Measurements from ENCODE around the gene CCDC136. TPM values are rescaled to one million over a fixed set of nuclear protein-coding genes. Genes with fewer than 3 reads are reported as not detected.

The CCDC136 gene
- 1.2 and 3.3 TPM in 2 replicates for total RNA-seq

DNA sequence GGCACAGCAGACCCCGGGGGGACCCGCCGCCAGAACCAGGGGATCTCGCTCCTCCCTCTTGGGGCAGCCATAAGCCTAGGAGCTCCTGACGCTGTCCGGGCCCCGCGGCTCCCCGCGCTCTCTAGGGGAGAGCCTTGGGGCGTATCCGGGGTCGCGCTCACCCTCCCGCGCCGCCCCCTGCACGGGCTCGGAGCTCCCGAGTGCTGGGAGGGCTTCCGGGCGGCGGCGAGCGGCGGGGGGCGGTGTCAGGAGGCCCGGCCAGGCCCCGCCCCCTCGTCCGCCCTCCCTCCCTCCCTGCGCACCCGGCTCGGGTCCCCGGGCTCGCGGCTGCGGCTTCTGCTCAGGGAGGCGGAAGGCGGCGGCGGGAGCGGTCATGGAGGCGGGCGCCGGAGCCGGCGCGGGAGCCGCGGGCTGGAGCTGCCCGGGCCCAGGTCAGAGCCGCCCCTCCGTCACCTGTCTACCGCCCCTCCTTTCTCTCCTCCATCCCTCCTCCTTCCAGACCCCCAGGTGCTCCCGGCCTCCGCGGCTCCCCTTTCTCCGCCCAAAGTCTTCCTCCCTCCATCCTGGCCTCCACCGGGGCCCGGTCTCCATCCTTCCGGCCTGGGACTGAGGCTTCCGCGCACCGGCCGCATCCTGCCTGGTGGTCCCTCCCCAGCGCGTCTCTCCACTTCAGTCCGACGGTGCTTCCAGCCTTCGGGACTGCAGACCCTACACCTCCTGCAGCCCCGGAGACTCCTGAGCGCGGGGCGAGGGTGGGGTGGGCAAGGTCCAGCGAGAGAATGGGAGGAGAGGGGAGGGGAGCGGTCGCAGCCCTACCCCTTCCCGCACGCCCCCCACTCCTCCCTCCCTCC, at the start of gene CCDC136:
CCDC136 (plus strand) TSS at position 848 of the 851 bp plus-strand sequence. CDS start 444 bp downstream, outside the sequence.

GRCh38 chr7:128775744-128776474, 15.9 kb upstream of the CCDC136 start, which contains the start of gene OPN1SW:
Gene OPN1SW, minus strand, starts transcription at chr7:128775794. Its CDS starts 13 bp downstream, at chr7:128775781.

GRCh38 chr7:128830231-128831177, 38.7 kb downstream of the CCDC136 start, which contains the start of gene FLNC:
Gene FLNC, plus strand, starts transcription at chr7:128830406. Its CDS starts 232 bp downstream, at chr7:128830638.

GRCh38 chr7:128862571-128863432, 71.0 kb downstream of the CCDC136 start, which contains the start of gene ATP6V1F:
Gene ATP6V1F, plus strand, starts transcription at chr7:128862856. Its CDS starts 49 bp downstream, at chr7:128862905.

Other genes with a start within 250 kb of the CCDC136 start
- gene GARIN1A, start 119.7 kb upstream of the CCDC136 start, total RNA-seq, result 0.34 and 0.45 TPM in 2 replicates
- gene CALU, start 52.6 kb upstream of the CCDC136 start, total RNA-seq, result 357 and 420 TPM in 2 replicates
- not detected in 2 replicates for gene OPN1SW, start 16.2 kb upstream of the CCDC136 start, total RNA-seq
- 208 and 209 TPM in 2 replicates for gene FLNC, start 38.4 kb downstream of the CCDC136 start, total RNA-seq
- 126 and 138 TPM in 2 replicates for gene ATP6V1F, start 70.9 kb downstream of the CCDC136 start, total RNA-seq
- 0.15 and 0.17 TPM in 2 replicates for gene KCP, start 118.7 kb downstream of the CCDC136 start, total RNA-seq
- gene IRF5, start 146.0 kb downstream of the CCDC136 start, total RNA-seq, result 0.34 and 0.45 TPM in 2 replicates